Iris pigment epithelial cell (primary cell): ENCODE data around the gene THAP4.

Source experiments
- DNase-seq: peaks from one replicate; pipeline ENCODE4 v3.0.0-alpha.2; 2011; ENCODE audit warnings: low read depth

Gene THAP4

GRCh38 chr2:241563571-241563980 is 73.4 kb downstream of the THAP4 start:
- no peak for DNase-seq

DNA sequence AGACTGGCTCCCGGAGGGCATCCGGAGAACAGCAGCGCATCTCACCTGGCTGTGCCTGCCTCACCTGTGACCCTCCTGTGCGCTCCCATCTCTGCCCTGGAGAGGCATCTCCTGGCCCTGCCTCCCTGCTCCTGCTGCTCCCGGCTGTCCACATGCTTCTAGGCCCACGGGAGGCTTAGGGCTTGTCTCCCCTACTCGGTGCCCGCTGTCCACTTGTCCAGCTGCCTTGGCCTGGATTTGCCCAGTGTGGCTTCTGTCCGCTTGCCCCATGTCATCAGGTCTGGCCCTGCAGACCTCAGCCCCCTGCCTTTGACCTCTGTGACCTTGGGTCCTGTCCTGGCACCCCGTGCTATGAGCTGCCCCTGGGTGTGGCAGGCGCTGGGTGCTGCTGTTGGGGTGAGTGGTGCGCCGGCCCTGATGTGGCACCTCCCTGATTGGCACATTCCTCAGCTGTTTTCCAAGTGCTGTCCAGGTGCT is 73.9 kb downstream of the THAP4 start:
- no peak for DNase-seq

GRCh38 chr2:241562269-241562891 is 74.6 kb downstream of the THAP4 start:
- DNase-seq = no peak

DNA sequence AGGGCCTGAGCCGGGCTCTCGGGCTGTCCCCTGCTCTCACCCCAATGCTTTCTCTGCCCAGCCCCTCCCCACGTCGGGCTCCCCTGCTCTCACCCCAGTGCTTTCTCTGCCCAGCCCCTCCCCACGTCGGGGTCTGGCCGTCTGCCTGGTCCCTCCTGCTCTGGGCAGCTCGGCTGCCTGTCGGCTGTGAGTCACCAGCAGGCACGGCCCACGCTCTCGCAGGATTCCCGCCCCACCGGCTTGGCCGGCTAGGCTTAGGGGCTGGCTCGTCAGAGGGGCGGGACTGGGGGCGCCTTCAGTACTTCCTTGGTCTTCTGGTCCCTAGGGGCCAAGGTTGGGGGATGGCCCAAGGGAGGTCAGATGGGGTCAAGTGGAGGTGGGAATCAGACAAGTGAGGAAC is 75.1 kb downstream of the THAP4 start:
- peak; percentile 75 for DNase-seq

GRCh38 chr2:241560883-241561474 is 76.0 kb downstream of the THAP4 start:
- peak; percentile 26 for DNase-seq

DNA sequence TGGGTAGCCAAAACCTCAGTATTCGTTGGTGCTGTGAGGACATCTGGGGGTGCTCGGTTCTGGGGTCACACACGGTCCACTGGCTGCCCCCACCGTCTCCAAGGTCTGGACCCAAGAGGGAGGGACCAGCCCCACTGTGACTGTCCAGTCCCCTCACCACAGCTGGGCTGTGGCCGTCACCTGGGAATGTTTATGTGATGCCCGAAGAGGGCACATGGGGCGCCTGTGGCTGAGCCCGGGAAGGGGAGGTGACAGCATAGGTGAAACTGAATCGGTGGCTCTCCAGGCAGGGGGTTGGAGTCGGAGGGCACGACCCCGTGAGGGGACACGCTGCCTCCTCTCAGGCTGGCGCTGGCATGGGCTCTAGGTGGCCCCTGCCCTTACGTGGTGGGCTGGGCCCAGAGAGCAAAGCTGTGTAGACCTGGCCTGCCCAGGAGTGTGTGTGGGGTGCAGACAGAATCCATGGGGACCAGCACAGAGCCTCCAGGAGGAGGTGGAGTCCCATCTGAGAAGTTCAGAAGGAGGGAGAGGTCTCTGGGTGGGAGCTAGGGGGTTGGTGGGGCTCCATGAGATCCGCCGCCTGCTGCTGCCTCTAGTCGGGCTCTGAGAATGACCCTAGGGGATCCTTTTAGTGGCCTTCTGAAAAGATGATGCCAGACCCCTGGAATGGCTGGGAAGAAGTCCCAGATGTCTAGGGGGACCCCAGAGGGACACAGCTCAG is 76.6 kb downstream of the THAP4 start:
- no peak for DNase-seq

DNA sequence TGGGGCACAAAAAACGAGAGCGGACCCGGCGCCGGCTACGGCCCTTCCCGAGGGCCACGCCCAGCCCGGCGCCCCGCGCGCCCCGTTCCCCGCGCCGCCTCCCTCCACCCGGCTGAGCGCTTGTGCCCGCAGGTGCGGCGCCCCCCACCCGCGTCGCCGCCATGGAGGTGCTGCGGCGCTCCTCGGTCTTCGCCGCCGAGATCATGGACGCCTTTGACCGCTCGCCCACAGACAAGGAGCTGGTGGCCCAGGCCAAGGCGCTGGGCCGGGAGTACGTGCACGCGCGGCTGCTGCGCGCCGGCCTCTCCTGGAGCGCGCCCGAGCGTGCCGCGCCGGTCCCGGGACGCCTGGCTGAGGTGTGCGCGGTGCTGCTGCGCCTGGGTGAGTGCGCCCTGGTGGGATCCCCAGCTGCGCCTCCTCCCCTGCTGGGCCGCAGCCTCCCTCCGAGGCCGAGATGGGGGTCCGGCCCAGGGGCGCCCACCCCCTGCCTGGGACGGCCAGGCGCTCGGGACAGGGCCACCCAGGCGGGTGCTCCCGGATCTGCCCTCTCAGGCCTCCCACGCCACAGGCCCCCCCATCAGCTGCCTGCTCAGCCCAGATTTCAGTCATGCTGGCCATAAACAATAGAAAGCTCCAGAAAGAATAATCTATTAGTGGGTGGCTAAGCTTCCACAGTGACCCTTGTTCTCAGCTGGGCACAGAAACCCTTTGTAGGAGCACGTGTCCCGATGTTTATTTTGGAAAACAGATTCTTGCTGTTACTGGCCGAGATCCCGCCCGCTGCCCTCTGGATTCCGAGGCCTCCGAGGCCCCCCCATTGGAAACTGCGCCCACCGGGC is 77.4 kb downstream of the THAP4 start:
- DNase-seq = peak; percentile 73

GRCh38 chr2:241558532-241559322 is 78.2 kb downstream of the THAP4 start, which contains the start of gene BOK:
BOK (plus strand) TSS chr2:241558745; CDS start chr2:241559484, 739 bp downstream.
- peak; percentile 83 for DNase-seq

- no peak for DNase-seq
Measured at GRCh38 chr2:241556746-241557145, 80.2 kb downstream of the THAP4 start.

- DNase-seq = no peak
Measured at GRCh38 chr2:241555711-241556110, 81.2 kb downstream of the THAP4 start.

DNA sequence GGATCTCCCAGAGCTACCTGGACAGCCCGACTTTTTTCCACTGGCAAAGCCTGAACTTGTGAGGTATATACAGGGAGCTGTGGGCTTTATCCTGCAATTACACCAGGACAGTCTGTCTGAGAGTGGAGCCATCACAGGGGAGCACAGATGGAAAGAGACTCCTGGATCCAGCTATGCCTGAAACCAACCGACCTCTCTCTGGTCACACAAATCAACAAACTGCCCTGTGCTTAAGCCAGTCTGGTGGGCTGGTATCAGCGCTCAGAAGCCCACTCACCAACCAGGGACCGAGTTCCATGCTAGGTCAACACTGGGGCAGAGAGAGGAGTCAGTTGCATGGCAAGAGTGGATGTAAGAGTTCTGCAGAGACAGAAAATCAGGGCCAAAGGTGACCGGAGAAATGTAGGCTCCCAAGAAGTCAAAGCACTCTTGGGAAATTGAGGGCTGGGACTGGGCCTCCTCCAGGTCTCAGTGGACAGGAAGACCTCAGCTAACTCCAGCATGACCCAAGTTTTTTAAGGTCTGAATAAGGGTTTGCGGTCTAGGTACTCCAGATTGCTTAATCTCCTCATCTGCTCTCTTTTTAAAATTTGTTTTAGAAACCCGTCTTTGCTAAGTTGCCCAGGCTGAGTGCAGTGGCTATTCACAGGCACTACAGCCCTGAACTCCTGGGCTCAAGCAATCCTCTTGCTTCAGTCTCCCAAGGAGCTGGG is 82.2 kb downstream of the THAP4 start:
- DNase-seq = no peak

- DNase-seq = no peak
Measured at GRCh38 chr2:241553981-241554380, 83.0 kb downstream of the THAP4 start.

DNA sequence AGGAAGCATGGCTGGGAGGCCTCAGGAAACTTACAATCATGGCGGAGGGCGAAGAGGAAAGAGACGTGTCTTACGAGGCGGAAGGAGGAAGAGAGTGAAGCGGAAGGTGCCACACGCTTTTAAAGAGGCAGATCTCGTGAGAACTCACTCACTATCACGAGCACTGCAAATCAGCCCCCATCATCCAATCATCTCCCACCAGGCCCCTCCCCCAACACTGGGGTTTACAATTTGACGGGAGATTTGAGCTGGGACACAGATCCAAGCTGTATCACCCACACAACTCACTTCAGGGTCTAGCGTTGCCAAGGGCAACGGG is 83.5 kb downstream of the THAP4 start:
- DNase-seq = no peak

GRCh38 chr2:241551998-241552737 is 84.8 kb downstream of the THAP4 start:
- no peak for DNase-seq

- no peak for DNase-seq
Measured at GRCh38 chr2:241551599-241551997, 85.4 kb downstream of the THAP4 start.

GRCh38 chr2:241550616-241551580 is 86.1 kb downstream of the THAP4 start:
- no peak for DNase-seq

DNA sequence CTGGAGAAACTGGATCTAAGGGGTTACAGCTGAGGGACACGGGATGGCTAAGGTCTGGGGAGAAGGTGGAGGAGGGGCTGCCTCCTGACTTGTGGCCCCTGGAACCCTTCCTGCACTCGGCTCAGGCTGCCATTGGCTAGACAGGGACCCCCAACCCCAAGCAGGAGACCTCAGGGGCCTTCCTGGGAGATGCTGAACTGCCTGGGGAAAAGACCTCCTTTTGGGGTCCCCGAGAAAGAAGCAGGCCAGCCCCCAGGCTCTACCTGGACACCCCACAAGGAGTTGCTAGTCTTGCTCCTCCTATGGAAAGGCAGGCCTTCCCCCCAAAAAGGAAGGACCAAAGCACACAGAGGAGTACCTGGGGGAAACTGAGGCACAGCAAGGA is 88.5 kb downstream of the THAP4 start:
- no peak for DNase-seq

DNA sequence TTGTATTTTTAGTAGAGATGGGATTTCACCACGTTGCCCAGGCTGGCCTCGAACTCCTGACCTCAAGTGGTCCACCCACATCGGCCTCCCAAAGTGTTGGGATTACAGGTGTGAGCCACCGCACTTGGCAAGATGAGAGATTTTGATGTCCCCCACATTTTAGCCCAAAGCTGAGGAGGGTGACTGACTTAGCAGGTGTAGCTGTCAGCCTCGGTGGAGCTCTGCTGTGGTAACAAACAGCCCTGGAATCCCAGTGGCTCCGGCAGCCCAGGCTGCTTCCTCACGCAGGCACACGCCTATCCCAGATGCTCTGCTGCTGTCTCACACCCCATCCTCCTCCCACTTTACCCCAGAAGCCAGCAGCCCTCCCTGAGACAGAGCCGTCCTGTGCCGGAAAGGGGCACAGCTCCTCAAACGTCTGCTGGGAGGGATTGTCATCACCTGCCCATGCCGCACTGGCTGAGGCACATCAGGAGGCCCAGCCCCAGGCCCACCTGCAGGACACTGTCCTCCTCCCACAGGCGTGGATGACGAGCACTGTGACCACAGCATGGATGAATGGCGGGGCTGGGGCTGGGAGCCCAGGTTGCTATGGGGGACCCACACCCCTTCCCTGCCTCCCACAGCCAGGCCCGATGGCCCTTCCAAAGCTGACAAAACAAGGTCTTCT is 89.0 kb downstream of the THAP4 start:
- DNase-seq = no peak
